ENCODE data around the gene ZBED5.
"Not testable (repeated sequence)": the region's sequence is repeated elsewhere in the genome, so short reads cannot be mapped to it uniquely, and the experiment has no call there.

Gene ZBED5

DNA sequence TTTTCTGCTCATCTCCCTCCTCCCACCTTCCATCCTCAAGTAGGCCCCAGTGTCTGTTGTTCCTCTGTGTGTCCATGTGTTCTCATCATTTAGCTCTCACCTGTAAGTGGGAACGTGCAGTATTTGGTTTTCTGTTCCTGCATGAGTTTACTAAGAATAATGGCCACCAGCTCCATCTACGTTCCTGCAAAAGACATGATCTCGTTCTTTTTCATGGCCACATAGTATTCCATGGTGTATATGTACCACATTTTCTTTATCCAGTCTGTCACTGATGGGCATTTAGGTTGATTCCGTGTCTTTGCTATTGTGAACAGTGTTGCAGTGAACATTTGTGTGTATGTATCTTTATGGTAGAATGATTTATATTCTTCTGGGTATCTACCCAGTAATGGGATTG, 21.0 kb downstream of the ZBED5 start:
- DNase-seq (ENCODE audit: low read depth): not testable (repeated sequence)

- no peak for DNase-seq (ENCODE audit: low read depth)
These were observed 28.7 kb downstream of the ZBED5 start for GRCh38 chr11:10829139-10829538.

DNA sequence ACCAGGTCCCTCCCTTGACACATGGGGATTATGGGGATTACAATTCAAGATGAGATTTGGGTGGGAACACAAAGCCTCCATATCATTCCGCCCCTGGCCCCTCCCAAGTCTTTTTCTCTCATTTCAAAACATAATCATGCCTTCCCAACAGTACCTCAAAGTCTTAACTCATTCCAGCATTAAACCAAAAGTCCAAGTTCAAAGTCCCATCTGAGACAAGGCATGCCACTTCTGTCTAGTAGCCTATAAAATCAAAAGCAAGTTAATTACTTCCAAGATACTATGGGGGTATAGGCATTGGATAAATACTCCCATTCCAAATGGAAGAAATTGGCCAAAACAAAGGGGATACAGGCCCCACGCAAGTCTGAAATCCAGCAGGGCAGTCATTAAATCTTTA, 29.5 kb downstream of the ZBED5 start:
- no peak for DNase-seq (ENCODE audit: low read depth)

DNA sequence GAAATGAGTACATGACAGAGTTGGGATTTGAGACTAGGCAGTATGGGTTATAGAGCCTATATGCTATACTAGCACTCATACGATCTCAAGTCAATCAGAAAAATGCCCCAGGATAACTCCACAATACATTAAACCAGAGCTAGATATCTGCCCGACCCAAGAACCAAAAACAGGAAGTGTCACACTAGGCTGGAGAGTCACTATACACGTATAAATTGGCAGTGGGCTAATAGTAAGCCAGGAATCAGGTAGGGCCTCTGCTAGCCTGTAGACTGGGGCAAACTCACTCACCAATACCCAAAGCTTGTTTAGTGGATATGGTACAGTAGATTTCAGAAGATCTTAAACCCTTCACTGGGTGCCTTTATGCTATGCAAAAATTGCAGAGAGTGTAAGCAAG, 33.0 kb downstream of the ZBED5 start:
- no peak for DNase-seq (ENCODE audit: low read depth)

DNA sequence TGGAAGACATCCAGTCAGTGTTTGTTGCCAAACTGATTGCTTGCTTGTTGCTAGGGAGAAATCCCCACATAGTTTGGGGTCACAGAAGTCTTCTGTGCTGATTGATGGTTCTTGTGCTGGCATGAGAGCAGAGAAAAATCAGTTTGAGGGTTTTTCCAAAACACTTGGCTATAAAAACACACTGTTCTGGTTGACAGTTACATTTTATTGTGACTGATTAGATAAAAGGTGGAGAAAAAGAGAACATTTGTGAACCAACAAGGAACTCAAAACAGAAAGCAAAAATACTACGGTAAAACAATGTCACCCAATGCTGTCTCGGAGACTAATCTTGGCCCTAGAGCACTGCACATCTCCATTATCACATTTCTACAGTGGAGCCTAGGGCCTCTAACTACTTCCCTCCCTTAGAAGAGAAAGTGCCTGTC, 34.7 kb downstream of the ZBED5 start:
- DNase-seq (ENCODE audit: low read depth): no peak

DNA sequence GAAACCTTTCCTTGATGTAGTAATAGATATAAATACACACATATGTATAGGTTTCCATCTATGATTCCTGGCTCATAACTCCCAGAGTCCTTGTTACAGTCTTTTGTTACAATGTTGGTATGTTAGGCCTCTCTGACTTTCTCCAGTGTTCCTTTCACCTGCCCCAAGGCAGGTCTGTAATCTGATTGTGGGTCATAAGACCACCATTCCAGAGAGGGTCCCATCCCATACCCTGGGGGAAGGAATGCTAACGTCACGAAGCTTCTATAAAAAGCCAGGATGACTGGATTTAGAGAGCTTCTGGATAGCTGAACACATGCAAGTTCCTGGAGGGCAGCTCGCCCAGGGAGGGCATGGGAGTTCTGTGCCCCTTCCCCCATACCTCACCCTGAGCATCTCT, 35.4 kb downstream of the ZBED5 start:
- not testable (repeated sequence) for DNase-seq (ENCODE audit: low read depth)

GRCh38 chr11:10818594-10818993, 39.3 kb downstream of the ZBED5 start:
- no peak for DNase-seq (ENCODE audit: low read depth)

DNA sequence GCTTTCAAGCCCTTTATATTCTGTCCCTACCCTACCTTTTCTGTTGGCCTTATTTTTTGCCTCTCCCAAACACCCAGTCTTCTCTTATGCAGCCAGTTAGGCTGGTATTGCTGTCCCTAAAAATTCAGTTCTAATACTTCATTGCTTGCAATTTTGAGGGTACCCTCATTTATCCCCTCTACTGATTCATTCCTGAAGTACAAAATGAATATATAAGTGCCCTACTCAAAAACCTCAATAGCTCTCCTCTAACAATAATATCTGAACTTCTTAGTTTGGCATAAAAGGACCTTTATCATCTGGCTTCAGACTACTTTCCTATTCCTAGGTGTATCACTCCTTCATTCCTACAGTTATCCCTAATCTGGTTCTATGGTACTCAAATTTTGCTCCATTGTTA, 43.9 kb downstream of the ZBED5 start:
- no peak for DNase-seq (ENCODE audit: low read depth)

DNA sequence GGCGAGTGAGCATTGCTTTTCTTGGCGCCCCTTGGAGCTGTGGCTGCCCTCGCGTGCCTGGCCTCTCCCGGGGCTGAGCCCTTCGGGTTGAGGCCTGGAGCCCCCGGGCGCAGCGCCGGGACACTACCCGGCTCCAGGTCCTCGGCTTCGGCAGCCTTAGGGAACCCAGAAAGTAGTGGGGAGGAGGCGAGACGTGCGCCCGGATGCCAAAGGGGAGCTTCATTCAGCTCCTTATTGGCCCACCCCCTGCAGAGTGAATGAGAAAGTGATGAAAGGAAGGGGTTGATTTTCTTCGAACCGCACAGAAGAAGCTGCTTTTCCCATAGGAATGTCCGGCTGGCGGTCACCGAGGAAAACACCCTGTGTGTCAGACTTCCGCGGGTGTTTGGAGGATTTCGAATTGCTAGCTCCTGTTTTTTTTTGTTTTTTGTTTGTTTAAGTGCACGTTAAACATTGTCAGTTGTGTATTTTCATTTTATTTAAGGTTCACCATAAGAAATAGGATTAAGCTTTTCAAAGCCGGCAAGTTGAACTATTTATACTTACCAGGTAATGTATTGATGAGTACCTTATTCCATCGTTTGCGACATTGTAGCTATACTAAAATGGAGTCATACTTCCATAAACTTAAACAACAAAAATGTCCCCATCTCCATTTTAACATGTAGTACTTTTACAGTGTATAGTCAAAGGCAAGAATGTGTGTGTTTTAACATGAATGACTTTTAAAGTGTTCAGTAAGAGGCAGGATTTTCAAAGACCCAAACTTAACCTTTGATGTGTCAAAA, 48.3 kb downstream of the ZBED5 start:
- DNase-seq (ENCODE audit: low read depth): peak; percentile 29

DNA sequence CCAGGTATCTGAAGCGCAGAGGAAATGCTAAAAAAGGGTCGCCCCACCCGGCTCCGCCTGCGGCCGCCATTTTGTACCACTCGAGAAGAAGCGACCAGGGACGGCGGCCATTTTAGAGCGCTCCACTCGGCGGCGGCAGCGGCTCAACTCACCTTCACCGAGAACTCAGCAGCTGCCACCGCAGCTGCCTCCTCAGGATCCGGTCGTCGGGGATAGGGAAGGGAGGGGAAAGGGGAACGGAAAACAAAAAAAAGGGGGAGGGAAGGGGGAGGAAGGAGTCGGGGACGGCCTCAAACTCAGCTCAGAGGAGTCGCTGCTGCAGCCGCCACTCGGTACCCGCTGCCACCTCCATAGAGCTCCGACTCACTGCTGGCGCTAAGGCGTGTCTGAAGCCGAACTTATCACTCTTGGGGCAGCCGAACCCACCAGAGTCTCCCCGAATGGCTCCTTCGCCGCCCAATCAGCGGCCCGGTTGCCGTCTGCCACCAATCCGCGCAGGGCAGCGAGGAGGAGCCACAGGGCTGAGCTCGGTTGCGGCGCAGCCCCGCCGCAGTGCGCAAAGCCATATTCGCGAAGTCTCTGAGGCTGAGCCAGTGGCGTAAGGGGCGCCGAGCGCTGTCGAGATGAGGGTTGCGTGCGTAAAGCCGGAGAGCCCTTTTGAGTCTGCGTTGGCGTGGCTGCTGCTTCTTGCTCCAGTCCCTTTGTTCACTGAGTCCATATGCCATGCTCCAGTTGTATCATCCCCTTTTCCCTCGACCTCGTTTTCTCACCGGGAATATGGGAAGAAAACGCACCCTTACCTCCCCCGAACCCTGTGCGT, 49.1 kb downstream of the ZBED5 start, which contains the start of gene EIF4G2:
TSS of gene EIF4G2 (minus strand) at position 374 of the 820 bp plus-strand sequence.
- peak; percentile 98 for DNase-seq (ENCODE audit: low read depth)

DNA sequence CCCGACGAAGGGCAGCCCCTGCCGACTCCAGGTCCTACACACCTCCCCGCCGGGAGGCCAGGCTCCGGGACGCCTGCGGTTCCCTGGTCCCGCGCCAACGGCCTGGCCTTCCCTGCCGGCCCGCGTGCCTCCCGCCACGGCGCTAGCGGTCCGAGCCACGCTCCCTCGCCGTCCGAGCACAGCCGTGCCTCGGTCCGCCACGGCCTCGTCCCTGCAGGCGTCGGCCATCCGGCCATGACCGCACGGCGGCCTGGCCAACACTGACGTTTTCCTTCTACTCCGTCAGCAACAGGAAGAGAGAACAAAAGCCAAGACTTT, 49.7 kb downstream of the ZBED5 start:
- no peak for DNase-seq (ENCODE audit: low read depth)

DNA sequence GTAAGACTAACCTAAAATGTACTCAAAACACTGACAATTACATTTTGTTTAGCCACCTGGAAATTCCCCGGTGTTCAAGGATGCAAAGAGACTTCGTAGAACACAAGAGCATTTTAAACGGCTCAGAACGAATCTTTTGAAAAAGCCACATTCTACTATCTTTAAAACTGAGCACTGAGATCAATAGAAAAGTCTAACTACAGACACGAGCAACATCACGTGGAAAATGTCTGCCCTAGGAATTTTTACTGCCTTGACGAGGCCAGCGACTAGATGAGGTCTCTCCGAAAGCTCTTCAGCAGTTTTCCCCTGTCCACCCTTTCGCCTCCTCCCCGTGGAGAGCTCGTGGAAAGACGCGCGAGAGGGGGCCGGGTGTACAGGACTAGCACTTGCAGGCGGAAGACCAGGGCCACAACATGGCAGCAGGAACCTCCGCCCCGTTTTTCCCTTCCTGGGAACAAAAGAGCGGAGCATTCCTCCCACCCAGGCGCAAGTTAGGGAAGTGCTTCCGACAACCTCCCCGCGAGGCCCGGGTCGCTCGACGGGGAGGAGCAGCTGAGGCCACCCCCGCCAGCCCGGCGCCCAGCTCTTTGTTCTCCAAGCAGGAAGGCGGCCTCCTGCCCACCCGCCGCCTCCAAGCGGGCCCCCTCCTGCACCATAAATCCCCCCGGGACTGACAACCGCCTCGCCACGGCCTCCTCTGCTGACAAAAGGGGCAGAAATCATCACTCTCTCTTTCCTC, 50.2 kb downstream of the ZBED5 start:
- DNase-seq (ENCODE audit: low read depth): no peak

GRCh38 chr11:10806206-10806605, 51.6 kb downstream of the ZBED5 start:
- no peak for DNase-seq (ENCODE audit: low read depth)

DNA sequence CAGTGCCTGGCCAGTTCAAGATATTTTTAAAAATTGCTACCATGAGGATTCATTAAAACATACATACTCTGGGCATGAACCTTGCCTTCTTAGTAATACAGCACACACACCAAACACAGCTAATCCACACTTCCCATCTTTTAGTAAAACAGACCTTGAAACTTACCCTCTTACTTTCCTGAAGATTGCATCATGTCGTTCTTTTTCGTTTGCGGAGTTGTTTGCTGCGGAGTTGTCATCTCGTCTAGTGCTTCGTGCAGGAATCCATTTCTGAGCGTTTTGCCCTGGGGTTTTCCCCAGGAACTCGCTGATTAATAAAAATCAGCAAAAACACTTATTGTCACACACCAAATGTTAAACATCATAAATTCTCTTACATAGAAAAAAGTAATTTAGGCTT, 52.1 kb downstream of the ZBED5 start:
- DNase-seq (ENCODE audit: low read depth): no peak

DNA sequence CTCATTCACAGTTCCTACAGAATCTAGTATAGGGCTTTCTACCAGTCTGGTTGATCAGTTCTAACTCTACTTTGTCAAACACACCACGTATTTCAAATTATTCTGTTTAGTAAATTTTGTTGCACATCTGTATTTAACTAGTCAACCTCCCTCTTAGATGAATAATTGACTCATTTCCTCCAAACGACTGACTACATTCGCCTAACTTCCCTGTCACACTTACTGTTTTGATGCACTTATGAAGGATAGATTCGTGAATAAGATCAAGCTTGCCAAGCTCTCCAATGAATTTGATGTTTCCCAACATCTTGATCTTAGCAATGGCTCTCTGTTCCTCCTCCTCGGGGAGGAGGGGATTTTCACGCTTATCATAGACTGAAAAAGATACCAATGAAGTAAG, 54.2 kb downstream of the ZBED5 start:
- DNase-seq (ENCODE audit: low read depth): no peak
